Measurements from ENCODE around the gene CCDC60. TPM values are rescaled to one million over a fixed set of nuclear protein-coding genes. Genes with fewer than 3 reads are reported as not detected.
A peak's percentile ranks its signal among the peaks of the same experiment; 100 is the strongest.
"Not testable (repeated sequence)": the region's sequence is repeated elsewhere in the genome, so short reads cannot be mapped to it uniquely, and the experiment has no call there.

Gene CCDC60
- total RNA-seq, 1 donor from 2014 or later: not detected

DNA sequence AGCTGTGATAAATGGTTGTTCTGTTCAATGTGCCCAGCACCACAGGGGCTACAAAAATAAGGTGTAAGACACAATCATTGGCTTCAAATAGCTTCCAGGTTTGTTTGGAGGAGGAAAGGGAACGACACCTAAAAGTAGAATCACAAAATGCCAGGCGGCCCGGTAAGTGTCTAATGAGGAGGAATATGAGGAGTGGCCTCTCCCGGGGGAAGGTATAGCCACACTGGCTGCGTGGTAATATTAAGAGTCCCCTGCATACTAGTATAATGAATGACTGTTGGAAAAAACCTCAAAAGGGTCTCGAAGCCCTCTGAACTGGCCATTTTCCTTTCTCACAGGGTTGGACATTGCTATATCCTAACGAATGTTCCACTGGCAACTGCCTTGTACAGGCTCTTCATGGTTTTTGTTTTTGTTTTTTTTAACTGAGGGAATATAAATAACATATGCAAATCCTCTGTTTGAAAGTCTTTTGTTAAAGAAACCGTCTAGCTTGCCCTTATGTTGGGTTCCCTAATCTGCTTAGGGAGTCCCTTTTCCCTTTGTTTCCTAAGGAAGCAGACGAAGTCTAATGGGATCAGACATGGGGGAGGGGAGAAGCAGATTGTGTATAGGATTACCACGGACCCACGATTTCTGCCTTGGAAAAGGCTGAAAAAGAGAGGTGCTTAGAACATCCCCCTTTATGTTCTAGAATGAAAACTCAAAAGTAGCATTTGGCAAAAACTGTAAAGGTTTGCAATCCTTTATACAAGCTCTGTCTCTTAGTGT, 4.2 kb downstream of the CCDC60 start:
- DNase-seq (ENCODE audit: low read depth in 2 of 2): no peak

DNA sequence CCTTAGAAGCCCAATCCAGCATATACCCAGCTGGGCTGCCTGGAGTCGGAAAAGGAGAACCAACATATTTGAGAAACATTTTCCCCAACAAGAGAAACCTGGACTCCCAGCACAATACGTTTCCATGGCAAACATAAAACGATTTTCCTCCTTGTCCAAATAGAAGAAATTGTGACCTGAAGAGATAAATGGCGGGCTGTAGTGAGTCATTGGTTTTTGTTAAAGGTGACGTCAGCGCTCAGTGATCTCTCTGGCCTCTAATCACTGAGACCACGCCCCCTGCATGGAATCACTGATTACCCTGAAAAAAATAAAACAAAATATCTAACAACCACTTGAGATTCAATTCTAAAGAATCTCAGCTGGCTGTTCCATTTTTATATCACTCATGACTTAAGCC, 6.0 kb downstream of the CCDC60 start:
- DNase-seq (ENCODE audit: low read depth in 2 of 2): no peak

DNA sequence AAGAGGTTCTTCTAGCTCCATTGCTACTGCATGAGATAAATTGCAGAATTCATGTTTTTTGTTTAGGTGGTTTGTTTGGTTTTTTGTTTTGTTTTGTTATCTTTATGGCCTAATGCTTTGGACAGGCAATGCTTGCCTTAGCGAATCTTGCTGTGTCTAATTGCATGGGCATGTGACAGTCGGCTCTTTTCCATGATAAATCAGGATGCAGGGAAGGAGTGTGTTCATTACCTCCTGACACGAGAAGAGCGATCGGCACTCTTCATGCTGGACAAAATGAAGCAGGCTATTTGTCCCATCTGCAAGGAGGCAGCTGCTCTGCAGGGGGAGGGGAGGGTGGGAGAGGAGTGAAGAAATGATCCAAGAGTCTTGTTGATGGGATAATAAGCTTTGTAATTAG, 6.5 kb downstream of the CCDC60 start:
- no peak for DNase-seq (ENCODE audit: low read depth in 2 of 2)

DNA sequence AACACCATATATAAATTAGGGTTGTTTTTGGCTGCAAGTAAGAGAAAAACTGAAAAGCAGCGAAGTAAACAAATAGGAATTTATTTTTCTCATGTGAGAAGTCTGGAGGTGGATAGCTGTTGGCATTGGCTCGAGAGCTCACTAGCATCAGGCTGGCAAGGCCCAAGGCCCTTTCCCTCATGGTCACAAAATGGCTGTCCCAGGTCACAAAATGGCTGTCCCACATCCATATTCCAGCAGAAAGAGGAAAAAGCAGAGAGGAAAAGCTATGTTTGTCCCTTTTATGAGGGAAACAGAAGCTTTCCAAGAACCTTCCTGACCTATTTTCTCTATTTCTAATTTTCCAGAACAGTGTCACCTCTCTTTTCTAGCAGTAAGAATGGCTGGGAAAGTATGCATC, 7.5 kb downstream of the CCDC60 start:
- no peak for DNase-seq (ENCODE audit: low read depth in 2 of 2)

DNA sequence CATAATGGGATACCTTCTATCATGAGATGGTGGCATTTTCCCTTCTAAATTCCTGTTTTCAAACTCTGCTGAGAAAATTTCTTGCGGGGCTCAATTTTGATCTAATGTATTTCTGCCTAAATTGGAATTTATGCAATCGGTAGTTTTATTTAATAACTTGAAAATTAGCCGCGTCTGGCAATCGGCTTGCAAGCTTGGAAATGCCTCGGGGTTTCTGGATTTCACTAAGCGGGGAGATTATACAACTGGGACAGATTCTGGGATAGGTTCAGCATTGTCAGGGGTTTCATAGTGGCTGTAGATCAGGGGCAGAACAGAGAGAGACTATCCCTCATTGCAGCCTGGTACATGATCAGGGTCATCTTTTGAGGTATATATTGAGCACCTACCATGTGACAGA, 8.6 kb downstream of the CCDC60 start:
- DNase-seq (ENCODE audit: low read depth in 2 of 2): no peak

DNA sequence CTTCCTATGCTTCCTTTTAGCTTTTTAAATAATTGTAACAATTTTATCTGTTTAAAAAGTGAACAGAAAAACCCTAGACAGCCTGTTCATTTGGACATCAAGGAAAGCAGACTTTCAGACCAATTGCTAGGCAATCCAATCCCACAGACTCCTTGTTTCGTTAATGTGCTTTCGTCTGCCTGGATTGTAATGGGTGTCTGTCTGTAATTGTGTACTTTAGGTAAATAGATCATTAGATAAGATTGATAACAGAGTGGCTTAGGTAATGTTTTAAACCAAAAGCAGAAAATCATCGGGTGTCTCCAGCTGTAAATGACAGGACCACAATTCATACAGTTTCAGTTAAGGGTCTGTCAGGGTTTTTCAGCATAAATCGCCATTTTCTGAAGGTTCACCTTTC, 19.6 kb downstream of the CCDC60 start:
- no peak for DNase-seq (ENCODE audit: low read depth in 2 of 2)

DNA sequence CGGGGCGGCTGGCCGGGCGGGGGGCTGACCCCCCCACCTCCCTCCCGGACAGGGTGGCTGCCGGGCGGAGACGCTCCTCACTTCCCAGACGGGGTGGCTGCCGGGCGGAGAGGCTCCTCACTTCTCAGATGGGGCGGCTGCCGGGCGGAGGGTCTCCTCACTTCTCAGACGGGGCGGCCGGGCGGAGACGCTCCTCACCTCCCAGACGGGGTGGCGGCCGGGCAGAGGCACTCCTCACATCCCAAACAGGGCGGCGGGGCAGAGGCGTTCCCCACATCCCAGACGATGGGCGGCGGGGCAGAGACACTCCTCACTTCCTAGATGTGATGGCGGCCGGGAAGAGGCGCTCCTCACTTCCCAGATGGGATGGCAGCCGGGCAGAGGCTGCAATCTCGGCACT, 25.8 kb downstream of the CCDC60 start:
- not testable (repeated sequence) for DNase-seq (ENCODE audit: low read depth in 2 of 2)

DNA sequence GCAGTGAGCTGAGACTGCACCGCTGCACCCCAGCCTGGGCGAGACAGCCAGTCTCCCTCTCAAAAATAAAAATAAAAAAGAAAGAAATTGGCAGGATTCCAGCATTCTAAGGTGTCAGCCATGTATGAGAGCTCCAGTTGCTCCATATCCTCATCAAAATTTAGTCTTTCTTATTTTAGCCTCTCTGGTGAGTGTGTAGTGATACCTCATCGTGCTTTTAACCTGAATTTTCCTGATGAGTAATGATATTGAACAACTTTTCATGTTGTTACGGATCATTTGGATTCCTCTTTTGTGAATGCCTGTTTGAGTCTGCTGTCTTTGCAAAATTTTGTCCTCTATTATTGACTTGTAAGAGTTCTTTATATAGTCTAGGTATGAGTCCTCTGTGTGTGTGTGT, 28.5 kb downstream of the CCDC60 start:
- no peak for DNase-seq (ENCODE audit: low read depth in 2 of 2)

DNA sequence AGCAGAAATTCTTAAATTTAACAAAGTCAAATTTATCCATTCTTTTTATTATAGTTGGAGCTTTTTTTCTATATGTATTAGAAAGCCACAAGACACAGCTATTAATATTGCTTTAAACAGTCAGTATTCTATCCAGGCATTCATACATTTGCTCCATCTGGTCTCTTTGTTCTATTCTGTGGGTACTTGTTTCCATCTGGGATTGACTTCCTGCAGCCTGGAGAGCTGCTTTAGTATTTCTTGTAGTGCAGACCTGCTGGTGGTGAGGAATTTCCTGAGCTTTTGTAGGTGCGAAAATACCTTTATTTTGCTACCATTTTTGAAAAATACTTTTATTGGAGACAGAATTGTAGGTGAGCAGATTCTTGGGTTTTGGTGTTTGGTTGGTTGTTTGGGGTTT, 29.0 kb downstream of the CCDC60 start:
- DNase-seq (ENCODE audit: low read depth in 2 of 2): no peak

DNA sequence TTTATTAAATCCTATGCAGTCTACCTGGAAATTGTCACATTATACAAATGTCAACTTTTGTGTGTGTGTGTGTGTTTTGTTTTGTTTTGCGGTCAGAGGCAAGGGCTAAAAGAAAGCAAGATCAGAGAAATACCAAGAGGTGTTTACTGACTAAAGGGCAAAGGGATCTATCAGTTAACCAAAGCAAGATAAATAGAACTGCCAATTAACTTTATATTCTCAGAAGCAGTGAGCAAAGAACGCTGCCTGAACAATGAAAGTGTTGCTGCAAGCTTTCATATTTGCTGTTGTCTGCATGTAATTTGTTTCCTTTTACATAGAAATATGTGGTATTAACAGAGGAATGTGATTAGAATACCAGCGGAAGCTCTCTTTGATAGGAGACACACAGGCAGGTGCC, 30.9 kb downstream of the CCDC60 start:
- no peak for DNase-seq (ENCODE audit: low read depth in 2 of 2)

DNA sequence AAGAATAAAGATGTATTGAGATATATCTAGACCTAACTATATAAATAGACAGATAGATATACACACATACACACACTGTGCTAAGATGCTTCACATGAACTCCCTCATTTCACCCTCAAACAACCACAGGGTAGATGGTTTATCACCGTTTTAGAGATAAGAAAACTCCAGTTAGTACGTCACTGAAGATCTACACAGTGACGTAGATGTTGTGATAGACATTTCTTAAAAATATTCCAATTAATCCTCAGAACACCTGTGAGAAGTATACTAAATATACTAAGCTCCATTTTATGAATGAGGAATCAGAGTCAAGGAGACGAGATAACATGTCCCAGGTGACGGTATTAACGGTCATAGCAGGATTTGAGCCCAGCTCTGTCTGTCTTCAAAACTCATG, 31.5 kb downstream of the CCDC60 start:
- no peak for DNase-seq (ENCODE audit: low read depth in 2 of 2)

DNA sequence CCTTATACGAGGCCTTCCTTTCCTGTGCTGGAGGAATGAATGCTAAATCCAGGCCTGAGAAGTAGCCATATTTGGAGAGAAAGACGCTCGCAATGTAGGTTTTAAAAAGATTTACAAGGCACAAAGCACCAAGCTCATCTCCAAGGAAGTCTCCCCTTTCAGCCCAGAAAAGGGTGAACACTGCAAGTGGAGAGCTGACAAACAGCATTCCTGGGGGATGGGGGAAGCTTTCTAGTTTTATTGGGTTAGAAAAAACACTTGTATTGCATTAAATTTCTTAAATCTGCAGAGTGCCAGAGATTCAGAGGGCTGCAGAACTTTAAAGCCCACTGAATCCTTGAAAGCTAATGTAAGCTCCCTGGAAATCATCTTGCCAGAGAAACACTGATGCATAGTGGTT, 34.6 kb downstream of the CCDC60 start:
- DNase-seq (ENCODE audit: low read depth in 2 of 2): no peak

DNA sequence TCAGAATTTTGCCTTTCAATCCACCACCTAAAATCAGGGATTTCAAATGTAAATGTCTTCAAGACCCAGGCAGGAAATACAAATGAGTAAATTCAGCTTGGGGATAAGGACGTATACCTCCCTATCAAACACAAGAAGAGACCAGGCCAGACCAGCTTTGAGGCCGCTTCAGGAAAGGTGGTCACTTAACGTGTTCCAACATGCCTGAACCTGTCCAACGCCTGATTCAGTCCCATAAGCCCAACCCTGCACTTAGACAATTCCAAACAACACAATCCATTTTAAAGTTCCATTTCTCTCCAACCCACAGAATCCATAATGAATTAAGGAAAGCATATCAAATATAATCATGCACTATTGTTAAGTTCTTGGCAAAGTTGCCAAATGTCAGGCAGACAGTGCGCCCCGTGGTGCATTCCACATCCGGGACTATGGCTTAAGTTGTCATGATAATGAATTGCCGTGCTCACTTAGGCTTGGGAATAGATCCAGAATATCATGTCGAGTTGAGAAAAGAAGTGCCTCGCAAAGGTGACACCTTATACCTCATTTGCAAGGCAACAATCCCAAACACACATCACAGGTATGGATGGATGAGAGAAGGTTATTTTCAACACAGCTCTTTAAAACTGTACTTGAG, 35.5 kb downstream of the CCDC60 start:
- DNase-seq (ENCODE audit: low read depth in 2 of 2): peak in 1 of 2 donors; percentile 3

DNA sequence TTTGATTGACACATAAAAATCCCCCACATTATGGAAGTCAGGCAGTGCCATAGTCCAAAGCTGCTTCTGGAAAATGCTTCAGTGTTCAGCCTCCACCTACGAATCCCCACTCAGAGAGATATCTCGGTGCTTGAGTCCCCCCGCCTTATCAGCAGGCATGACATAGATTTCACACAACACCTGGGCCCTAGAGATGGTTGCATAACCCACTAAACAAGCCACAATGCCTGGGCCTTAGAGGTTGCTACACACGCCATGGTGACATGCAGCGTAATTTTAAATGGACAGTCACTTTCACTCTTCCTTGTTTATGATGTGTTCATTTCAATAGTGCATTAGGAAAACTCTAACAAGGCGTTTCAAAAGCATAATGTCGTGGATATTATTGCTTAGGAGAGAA, 38.0 kb downstream of the CCDC60 start:
- DNase-seq (ENCODE audit: low read depth in 2 of 2): no peak

DNA sequence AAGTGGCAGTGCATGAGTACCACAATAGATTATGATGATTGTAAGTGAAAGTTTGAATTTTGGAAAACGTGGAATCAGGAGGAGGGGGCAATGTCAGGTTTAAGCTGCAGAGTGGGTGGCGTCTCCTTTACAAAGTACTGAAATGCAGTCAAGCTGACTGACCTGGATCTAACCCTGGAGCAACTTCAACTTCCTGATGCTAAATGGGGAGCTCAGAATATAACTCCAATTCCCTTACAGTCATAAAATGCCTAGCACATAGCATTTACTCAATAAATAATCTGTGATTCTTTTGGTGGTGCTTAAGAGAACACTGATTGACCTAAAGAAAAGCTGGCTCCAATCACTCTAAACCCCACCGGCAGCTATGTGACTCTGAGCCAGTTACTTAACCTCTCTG, 38.5 kb downstream of the CCDC60 start:
- DNase-seq (ENCODE audit: low read depth in 2 of 2): no peak

DNA sequence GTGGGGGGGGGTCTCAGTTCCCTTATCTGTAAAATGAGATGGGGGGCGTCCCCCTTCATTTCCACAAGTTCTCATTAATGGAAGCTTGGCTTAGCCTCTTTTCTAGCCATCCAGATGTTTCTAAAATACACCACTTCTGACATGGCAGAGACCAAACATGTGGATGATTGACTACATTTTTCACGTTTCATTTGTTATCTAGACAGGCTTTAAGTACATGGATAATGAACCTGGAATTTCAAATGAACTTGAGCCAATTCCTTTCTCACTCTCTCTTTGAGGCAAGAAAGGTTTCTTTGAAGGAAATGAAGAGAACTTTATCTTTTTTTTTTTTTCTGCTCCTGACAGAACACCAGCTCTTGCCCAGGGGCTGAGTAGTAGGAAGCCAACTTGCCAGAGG, 39.1 kb downstream of the CCDC60 start:
- DNase-seq (ENCODE audit: low read depth in 2 of 2): no peak

DNA sequence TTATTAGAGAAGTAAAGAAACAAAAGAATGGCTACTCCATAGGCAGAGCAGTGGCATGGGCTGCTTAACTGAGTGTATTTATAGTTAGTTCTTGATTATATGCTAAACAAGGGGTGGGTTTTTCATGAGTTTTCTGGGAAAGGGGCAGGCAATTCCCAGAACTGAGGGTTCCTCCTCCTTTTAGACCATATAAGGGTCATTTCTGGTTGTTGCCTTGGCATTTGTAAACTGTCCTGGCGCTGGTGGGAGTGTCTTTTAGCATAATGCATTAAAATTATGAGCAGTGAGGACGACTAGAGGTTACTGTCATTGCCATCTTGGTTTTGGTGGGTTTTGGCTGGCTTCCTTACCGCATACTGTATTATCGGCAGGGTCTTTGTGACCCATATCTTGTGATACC, 40.1 kb downstream of the CCDC60 start:
- DNase-seq (ENCODE audit: low read depth in 2 of 2): no peak

DNA sequence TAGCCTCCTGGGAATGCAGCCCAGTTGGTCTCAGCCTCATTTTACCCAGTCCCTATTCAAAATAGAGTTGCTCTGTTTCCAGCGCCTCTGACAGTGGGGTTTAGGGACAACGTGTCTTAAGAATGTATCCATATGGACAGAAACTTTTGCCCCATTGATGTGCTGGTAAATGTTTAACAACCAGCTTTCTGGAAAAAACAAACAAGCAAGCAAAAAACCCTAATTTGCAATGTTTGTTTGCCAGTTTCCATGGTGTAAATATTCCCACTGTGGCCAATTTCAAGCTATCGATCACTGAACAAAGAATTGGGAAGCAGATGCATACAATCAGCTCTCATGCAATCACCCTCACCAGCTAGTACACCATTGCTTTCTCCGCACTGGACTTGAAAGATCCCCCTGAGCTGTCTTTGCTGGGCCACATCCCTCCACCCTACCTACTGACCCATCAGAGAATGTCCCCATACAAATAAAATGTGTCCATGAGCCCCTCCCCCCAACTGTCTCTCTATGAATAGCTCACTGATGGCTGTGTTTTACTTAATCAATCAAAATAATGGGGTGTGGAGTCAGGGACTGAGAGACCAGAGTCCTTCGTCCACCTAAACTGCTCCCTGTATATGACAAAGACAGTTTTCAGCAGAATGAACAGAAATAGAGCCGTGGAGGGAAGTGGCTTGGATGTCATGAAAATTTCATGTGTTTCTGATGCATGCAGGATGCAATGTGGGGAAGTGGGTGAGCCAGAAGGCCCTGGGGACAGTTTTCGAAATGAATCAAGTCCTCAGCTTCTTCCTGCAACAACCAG, 40.8 kb downstream of the CCDC60 start:
- no peak for DNase-seq (ENCODE audit: low read depth in 2 of 2)

DNA sequence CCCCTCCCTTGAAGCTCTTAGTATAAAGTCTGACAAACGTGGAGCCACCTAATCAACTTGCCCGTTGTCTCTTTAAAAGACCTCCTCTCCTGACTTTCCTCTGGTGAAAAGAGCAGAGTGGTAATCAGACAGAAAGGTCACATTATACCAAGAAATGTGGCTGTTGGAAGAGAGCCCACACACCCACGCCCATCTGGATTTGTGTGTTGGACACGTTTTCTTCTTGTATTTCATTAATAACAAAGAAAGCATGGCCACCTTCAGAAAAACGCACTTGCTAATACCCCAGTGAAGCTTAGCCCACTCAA, 41.3 kb downstream of the CCDC60 start:
- DNase-seq (ENCODE audit: low read depth in 2 of 2): no peak

DNA sequence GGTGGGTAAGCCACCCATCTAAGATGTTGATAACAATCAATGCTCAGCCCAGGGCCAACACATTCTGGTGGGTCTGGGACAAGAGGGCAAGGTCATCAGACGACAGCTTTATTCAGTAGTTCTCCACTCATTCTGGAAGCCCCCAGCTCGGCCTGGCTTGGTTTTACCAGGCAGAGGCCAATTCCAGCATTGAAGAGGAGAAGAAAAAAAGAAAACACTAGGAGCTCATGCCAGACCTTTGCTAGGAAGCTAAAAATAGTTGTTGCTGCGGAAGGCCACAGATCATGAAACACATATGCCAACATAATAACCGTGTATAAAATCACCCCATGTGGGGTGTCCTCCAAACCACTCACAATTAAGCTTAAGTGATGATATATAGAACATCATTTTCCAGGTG, 44.4 kb downstream of the CCDC60 start:
- no peak for DNase-seq (ENCODE audit: low read depth in 2 of 2)

DNA sequence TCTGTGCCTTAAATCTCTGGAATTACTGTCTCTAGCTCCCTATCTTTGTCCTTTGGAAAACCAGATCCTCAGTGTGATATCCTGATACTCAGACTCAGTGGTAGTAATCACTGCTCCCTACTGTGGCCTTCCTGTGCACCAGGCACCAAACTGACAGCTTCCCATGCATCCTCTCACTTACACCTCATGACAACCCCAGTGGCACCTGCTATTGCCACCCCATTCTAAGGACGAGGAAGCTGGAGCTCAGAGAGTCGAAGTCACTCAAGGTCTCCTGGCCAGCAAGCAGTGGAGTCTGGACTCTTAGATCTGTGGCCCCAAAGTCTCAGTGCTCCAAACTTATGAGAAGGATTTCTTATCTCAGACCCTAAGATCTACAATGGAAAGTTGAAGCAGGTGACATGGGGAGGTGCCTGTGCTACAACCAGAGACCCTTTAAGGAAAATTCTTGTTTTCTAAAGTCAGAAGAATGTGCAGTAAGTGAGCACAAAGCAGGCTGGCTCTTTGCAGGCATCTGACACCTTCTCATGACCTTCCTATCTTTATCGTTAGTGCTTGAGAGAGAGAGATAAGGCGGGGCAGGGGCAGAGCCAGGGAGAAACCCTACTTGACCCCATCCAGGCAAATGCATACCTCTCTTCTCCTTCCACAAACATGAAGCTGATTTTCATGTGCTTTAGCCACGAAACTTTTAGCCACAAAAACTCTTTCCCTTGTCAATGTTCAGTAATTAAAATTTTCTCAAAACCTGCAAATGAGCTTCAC, 47.1 kb downstream of the CCDC60 start:
- DNase-seq (ENCODE audit: low read depth in 2 of 2): no peak

DNA sequence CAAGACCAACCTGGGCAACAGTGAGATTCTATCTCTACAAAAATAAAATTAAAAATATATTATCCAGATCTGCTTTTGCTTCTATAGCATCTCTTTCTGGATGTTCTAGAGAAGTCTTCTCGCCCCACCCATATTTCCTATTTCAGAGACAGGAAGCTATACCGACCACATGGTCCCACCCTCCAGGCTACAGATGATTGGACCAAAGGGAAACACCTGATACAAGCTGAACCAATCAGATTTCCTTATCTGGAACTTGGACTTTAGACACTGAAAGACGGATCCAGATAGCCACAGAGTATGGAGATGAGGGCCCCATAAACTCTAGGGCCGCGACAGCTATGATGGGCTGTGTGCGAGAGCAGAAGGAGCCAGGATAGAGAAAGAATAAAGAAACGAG, 48.7 kb downstream of the CCDC60 start:
- DNase-seq (ENCODE audit: low read depth in 2 of 2): no peak
